ENCODE results near the gene GLS.
A peak's percentile ranks its signal among the peaks of the same experiment; 100 is the strongest.

The GLS gene

GRCh38 chr2:190887089-190887488, 6.5 kb downstream of the GLS start:
- no peak for DNase-seq (ENCODE audit: low spot score)

- DNase-seq (ENCODE audit: low spot score) = no peak
Observed at GRCh38 chr2:190888449-190888848, 7.8 kb downstream of the GLS start.

- no peak for DNase-seq (ENCODE audit: low spot score)
Observed at GRCh38 chr2:190889175-190889943, 8.7 kb downstream of the GLS start.

GRCh38 chr2:190891372-190891771, 10.8 kb downstream of the GLS start:
- DNase-seq (ENCODE audit: low spot score) = peak; percentile 48

GRCh38 chr2:190891889-190892288, 11.3 kb downstream of the GLS start:
- DNase-seq (ENCODE audit: low spot score) = no peak

GRCh38 chr2:190893157-190893556, 12.5 kb downstream of the GLS start:
- no peak for DNase-seq (ENCODE audit: low spot score)

GRCh38 chr2:190896477-190896876, 15.9 kb downstream of the GLS start:
- DNase-seq (ENCODE audit: low spot score) = no peak

GRCh38 chr2:190903693-190904450, 23.3 kb downstream of the GLS start:
- no peak for DNase-seq (ENCODE audit: low spot score)

- DNase-seq (ENCODE audit: low spot score) = no peak
Observed at GRCh38 chr2:190904640-190905261, 24.1 kb downstream of the GLS start.

GRCh38 chr2:190908532-190908931, 27.9 kb downstream of the GLS start:
- no peak for DNase-seq (ENCODE audit: low spot score)

GRCh38 chr2:190909680-190910079, 29.1 kb downstream of the GLS start:
- no peak for DNase-seq (ENCODE audit: low spot score)

- DNase-seq (ENCODE audit: low spot score) = no peak
Observed at GRCh38 chr2:190910341-190911136, 29.9 kb downstream of the GLS start.

GRCh38 chr2:190911813-190912212, 31.2 kb downstream of the GLS start:
- DNase-seq (ENCODE audit: low spot score) = no peak

- DNase-seq (ENCODE audit: low spot score) = no peak
Observed at GRCh38 chr2:190912726-190913125, 32.1 kb downstream of the GLS start.

- no peak for DNase-seq (ENCODE audit: low spot score)
Observed at GRCh38 chr2:190913725-190914124, 33.1 kb downstream of the GLS start.

GRCh38 chr2:190916829-190917228, 36.2 kb downstream of the GLS start:
- no peak for DNase-seq (ENCODE audit: low spot score)

GRCh38 chr2:190920085-190920484, 39.5 kb downstream of the GLS start:
- no peak for DNase-seq (ENCODE audit: low spot score)

- no peak for DNase-seq (ENCODE audit: low spot score)
Observed at GRCh38 chr2:190922376-190922775, 41.8 kb downstream of the GLS start.

- DNase-seq (ENCODE audit: low spot score) = no peak
Observed at GRCh38 chr2:190927301-190927700, 46.7 kb downstream of the GLS start.

- DNase-seq (ENCODE audit: low spot score) = no peak
Observed at GRCh38 chr2:190929919-190930318, 49.3 kb downstream of the GLS start.

GRCh38 chr2:190930411-190930810, 49.8 kb downstream of the GLS start:
- DNase-seq (ENCODE audit: low spot score) = no peak

- no peak for DNase-seq (ENCODE audit: low spot score)
Observed at GRCh38 chr2:190932514-190932913, 51.9 kb downstream of the GLS start.
